Measurements from ENCODE around the gene DUSP1. TPM values are rescaled to one million over a fixed set of nuclear protein-coding genes. Genes with fewer than 3 reads are reported as not detected.

Gene DUSP1
- total and polyA plus RNA-seq, 2 of the 4 experiments (the other 2 are of a cell fraction): 304 to 467 TPM

DNA sequence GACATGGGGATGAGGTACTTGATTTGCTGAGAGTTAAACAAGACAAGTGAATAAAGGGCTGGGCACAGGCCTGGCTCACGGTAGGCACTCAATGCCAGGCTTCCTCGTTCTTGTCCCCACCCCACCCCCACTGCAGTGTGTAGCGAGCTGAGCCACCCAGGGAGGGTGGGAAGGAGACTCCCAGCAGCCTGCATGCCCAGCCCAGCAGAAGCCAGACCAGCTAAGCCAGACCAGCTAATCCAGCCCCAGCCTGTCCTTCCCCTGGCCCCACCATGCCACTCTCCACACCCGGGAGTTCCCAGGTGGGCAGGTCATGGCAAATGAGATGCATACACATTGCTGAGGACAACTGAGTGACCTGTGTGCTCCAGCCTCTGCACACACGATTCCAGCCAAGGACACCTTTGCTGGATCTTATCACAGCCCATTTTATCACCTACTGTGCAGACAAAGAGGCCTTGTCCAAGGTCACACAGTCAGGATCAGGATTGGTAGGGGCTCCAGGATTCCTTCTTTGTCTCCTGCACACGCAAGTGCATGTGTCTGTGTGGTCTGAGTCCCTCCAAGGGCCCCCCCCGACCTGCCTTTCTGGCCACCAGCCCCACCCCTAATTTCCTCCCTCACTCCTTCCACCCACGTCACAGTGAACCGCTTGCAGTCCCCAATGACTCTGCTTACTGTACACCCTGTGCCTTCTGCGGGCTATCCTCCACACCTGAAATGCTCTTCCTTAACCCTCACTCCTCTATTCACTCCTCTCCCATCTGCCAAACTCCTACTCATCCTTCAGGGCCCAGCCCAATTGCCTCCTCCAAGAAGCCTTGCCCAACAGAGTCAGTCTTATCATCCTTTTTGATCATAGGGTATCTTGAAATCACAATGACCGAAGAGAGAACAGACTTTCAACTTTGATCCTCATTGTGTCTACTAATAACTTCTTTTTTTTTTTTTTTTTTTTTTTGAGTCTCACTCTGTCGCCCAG lies 26.6 kb downstream of the DUSP1 start:
- in situ Hi-C loops (cut with MboI; ENCODE audit: low sequenced_read_pairs): no loop called here
- no TSS peak for BruUV-seq (replicated peaks)
- TF ChIP-seq CEBPB (IDR thresholded peaks at IDR 0.05; ENCODE audit: low read depth, low read length): no peak
- TF ChIP-seq, protein P1, sequence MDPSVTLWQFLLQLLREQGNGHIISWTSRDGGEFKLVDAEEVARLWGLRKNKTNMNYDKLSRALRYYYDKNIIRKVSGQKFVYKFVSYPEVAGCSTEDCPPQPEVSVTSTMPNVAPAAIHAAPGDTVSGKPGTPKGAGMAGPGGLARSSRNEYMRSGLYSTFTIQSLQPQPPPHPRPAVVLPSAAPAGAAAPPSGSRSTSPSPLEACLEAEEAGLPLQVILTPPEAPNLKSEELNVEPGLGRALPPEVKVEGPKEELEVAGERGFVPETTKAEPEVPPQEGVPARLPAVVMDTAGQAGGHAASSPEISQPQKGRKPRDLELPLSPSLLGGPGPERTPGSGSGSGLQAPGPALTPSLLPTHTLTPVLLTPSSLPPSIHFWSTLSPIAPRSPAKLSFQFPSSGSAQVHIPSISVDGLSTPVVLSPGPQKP (IDR thresholded peaks at IDR 0.05; ENCODE audit: borderline replicate concordance, low read depth, low read length): no peak
- no peak for TF ChIP-seq MXI1 (IDR thresholded peaks at IDR 0.05; ENCODE audit: borderline replicate concordance, low read depth, low read length)

More for the DNA sequence above, 26.6 kb downstream of the DUSP1 start:
- no peak overlapping the region for H2BK20ac ChIP-seq (ENCODE audit: low read depth, low read length)
- DNase-seq: no peak
- no peak overlapping the region for H3K14ac ChIP-seq (replicated peaks; ENCODE audit: low read depth, low read length)
- no peak overlapping the region for H2BK120ac ChIP-seq (ENCODE audit: low read depth, low read length)
- dilution Hi-C loops (cut with HindIII; ENCODE audit: low sequenced_read_pairs, unreplicated experiment) (no loop called here), intact Hi-C loops (cut with micrococcal nuclease) (no loop called here)
- H3K9ac ChIP-seq (ENCODE audit: low read depth, low read length): no peak overlapping the region
- peaks cover 9% of the 10 kb centered on the region for H3K4me1 ChIP-seq (ENCODE audit: control insufficient read depth, insufficient read depth, low read length)
- no peaks in the 10 kb centered on the region for H4K20me1 ChIP-seq (ENCODE audit: insufficient read depth, low read length)
- no peak overlapping the region for H3K4me3 ChIP-seq (ENCODE audit: insufficient read depth, low read depth, low read length)
- no peak overlapping the region for H3K56ac ChIP-seq (ENCODE audit: extremely low read depth, insufficient read depth, low read length)
- 20% methylated on average over 2 of the region's 12 CpGs; no CpG with 5 or more reads in 1 of the 2 experiments for WGBS, 2 experiments (ENCODE audit: extremely low coverage in 2 of 2, insufficient read length in 1 of 2)
- ChIA-PET CTCF (no interaction called here), POLR2A (ENCODE audit: unreplicated experiment) (no interaction called here)
- H4K5ac ChIP-seq (ENCODE audit: low read depth, low read length): no peak overlapping the region
- H2AK5ac ChIP-seq (ENCODE audit: low read depth, low read length): peak overlapping the region; percentile 33; the same call in 1 of the 2 replicates
- H3K36me3 ChIP-seq (ENCODE audit: control insufficient read depth, insufficient read depth, low read length): no peaks in the 10 kb centered on the region
- no peak overlapping the region for H3K4me2 ChIP-seq (ENCODE audit: low read depth, low read length)
- H3K4ac ChIP-seq (ENCODE audit: low read depth, low read length): no peak overlapping the region; the same call in 1 of the 2 replicates
- no peak overlapping the region for H2BK15ac ChIP-seq (ENCODE audit: low read depth, low read length)
- no peak overlapping the region for H3K23ac ChIP-seq (ENCODE audit: low read depth, low read length)
- peak overlapping the region; percentile 7 for H2AK9ac ChIP-seq (replicated peaks; ENCODE audit: low read depth, low read length, poor library complexity)
- H3K9me3 ChIP-seq (ENCODE audit: control insufficient read depth, insufficient read depth, low read length): peaks cover 6% of the 10 kb centered on the region
- no peak overlapping the region for H4K8ac ChIP-seq (ENCODE audit: low read depth in 2 of 2, low read length in 2 of 2)
- H3K27ac ChIP-seq (ENCODE audit: insufficient read depth, low read length): no peak overlapping the region
- no peaks in the 10 kb centered on the region for H3K79me1 ChIP-seq (ENCODE audit: low read depth in 1 of 2, low read length in 2 of 2)
- ATAC-seq (ENCODE audit: low read depth): no peak
- no peak overlapping the region for H4K91ac ChIP-seq (ENCODE audit: insufficient read depth, low read depth, low read length)
- no peak overlapping the region for H2AFZ ChIP-seq (replicated peaks; ENCODE audit: low read length, poor library complexity)
- H3K27me3 ChIP-seq (ENCODE audit: control insufficient read depth, insufficient read depth, low read length): no peaks in the 10 kb centered on the region
- no peak overlapping the region for H2BK5ac ChIP-seq (ENCODE audit: low read depth, low read length, poor library complexity, severe bottlenecking)
- no peak overlapping the region for H3K18ac ChIP-seq (ENCODE audit: low read depth, low read length)
- H3K9me1 ChIP-seq (ENCODE audit: insufficient read depth, low read length): no peaks in the 10 kb centered on the region
